Measurements from ENCODE around the gene NRBP1. TPM values are rescaled to one million over a fixed set of nuclear protein-coding genes. Genes with fewer than 3 reads are reported as not detected.

NRBP1 gene
- total and polyA plus RNA-seq, 9 of the 15 experiments (the other 6 are each of a cell fraction or from before 2014, with no cell fraction given): 2.9 to 84.5 (median 36.9) TPM

DNA sequence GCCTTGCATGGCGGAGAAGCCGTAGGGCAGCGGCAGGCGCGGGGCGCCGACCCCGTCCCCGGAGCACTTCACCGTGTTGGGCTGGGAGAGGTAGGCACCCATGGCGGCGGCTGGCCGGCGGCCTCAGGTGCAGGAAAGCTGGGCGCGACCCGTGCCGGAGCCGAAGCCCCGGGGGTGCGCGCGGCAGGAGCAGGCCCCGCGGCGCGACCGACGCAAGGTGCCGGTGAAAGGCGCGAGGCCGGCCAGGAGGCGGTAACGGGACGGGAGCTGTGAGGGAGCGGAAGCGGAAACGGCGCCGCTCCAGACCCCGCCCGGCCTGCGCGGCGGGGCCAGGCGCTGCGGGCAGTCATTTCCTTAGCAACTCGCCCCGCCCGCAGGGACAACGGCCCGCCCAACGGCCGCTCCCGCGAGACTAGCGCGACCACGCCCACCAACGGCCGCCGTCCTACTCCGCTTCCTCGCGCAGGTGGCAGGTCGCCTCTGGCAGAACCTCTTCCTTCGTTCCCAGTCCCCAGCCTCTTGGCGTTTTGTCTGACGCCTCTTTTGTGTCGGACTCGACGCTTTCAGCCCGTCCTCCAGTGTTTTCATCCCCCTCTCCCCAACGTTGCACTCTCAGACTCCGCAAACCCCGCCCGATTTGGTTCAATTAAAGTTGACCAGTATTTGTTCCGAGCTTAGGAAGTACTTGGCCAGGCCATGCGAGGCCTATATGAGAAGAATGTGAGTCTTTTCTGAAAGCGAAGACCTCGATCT lies 18.9 kb upstream of the NRBP1 start, which contains the start of gene PPM1G (continued):
- TF ChIP-seq, protein P1, sequence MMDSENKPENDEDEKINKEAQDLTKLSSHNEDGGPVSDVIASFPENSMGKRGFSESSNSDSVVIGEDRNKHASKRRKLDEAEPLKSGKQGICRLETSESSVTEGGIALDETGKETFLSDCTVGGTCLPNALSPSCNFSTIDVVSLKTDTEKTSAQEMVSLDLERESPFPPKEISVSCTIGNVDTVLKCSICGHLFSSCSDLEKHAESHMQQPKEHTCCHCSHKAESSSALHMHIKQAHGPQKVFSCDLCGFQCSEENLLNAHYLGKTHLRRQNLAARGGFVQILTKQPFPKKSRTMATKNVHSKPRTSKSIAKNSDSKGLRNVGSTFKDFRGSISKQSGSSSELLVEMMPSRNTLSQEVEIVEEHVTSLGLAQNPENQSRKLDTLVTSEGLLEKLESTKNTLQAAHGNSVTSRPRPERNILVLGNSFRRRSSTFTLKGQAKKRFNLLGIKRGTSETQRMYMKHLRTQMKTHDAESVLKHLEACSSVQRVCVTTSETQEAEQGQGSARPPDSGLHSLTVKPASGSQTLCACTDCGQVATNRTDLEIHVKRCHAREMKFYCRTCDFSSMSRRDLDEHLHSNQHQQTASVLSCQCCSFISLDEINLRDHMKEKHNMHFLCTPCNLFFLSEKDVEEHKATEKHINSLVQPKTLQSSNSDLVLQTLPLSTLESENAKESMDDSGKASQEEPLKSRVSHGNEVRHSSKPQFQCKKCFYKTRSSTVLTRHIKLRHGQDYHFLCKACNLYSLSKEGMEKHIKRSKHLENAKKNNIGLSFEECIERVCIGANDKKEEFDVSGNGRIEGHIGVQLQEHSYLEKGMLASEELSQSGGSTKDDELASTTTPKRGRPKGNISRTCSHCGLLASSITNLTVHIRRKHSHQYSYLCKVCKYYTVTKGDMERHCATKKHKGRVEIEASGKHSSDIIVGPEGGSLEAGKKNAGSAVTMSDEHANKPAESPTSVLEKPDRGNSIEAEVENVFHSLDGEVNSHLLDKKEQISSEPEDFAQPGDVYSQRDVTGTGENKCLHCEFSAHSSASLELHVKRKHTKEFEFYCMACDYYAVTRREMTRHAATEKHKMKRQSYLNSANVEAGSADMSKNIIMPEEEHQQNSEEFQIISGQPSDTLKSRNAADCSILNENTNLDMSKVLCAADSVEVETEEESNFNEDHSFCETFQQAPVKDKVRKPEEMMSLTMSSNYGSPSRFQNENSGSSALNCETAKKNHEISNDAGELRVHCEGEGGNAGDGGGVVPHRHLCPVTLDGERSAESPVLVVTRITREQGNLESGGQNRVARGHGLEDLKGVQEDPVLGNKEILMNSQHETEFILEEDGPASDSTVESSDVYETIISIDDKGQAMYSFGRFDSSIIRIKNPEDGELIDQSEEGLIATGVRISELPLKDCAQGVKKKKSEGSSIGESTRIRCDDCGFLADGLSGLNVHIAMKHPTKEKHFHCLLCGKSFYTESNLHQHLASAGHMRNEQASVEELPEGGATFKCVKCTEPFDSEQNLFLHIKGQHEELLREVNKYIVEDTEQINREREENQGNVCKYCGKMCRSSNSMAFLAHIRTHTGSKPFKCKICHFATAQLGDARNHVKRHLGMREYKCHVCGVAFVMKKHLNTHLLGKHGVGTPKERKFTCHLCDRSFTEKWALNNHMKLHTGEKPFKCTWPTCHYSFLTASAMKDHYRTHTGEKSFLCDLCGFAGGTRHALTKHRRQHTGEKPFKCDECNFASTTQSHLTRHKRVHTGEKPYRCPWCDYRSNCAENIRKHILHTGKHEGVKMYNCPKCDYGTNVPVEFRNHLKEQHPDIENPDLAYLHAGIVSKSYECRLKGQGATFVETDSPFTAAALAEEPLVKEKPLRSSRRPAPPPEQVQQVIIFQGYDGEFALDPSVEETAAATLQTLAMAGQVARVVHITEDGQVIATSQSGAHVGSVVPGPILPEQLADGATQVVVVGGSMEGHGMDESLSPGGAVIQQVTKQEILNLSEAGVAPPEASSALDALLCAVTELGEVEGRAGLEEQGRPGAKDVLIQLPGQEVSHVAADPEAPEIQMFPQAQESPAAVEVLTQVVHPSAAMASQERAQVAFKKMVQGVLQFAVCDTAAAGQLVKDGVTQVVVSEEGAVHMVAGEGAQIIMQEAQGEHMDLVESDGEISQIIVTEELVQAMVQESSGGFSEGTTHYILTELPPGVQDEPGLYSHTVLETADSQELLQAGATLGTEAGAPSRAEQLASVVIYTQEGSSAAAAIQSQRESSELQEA (IDR thresholded peaks at IDR 0.05; ENCODE audit: low read depth): 0 out of 2 replicates have a peak, but pooled peaks have one; percentile 53
- TF ChIP-seq BACH1 (tag; IDR thresholded peaks at IDR 0.05): no peak
- peak; percentile 58 for TF ChIP-seq FIP1L1 (IDR thresholded peaks at IDR 0.05; ENCODE audit: low read depth, low read length, poor library complexity, severe bottlenecking)
- peak; percentile 63; the same call in 1 of the 2 replicates for TF ChIP-seq DMBX1 (CRISPR knock-in tag; IDR thresholded peaks at IDR 0.05; ENCODE audit: borderline replicate concordance)
- TF ChIP-seq, protein P2, sequence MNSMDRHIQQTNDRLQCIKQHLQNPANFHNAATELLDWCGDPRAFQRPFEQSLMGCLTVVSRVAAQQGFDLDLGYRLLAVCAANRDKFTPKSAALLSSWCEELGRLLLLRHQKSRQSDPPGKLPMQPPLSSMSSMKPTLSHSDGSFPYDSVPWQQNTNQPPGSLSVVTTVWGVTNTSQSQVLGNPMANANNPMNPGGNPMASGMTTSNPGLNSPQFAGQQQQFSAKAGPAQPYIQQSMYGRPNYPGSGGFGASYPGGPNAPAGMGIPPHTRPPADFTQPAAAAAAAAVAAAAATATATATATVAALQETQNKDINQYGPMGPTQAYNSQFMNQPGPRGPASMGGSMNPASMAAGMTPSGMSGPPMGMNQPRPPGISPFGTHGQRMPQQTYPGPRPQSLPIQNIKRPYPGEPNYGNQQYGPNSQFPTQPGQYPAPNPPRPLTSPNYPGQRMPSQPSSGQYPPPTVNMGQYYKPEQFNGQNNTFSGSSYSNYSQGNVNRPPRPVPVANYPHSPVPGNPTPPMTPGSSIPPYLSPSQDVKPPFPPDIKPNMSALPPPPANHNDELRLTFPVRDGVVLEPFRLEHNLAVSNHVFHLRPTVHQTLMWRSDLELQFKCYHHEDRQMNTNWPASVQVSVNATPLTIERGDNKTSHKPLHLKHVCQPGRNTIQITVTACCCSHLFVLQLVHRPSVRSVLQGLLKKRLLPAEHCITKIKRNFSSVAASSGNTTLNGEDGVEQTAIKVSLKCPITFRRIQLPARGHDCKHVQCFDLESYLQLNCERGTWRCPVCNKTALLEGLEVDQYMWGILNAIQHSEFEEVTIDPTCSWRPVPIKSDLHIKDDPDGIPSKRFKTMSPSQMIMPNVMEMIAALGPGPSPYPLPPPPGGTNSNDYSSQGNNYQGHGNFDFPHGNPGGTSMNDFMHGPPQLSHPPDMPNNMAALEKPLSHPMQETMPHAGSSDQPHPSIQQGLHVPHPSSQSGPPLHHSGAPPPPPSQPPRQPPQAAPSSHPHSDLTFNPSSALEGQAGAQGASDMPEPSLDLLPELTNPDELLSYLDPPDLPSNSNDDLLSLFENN (IDR thresholded peaks at IDR 0.05; ENCODE audit: low read depth in 2 of 2, low read length in 2 of 2): peak in 1 of 2 experiments; percentile 29; a peak in 1 of 4 replicates
- TF ChIP-seq FOXK2 (conservative IDR thresholded peaks at IDR 0.05 in 1 of 2, IDR thresholded peaks at IDR 0.05 in 1 of 2; ENCODE audit: low read depth in 2 of 2): 0 out of 4 replicates have a peak, but pooled peaks of 1 of the 2 experiments have one; percentile 16
- no peak for TF ChIP-seq ZFPM2 (CRISPR knock-in tag; IDR thresholded peaks at IDR 0.05)
- TF ChIP-seq MCM5 (IDR thresholded peaks at IDR 0.05; ENCODE audit: low read depth): no peak
- TF ChIP-seq PYGO2 (tag; IDR thresholded peaks at IDR 0.05): no peak
- peak; percentile 96 for TF ChIP-seq SP1 (CRISPR knock-in tag; IDR thresholded peaks at IDR 0.05)
- TF ChIP-seq, protein P3, sequence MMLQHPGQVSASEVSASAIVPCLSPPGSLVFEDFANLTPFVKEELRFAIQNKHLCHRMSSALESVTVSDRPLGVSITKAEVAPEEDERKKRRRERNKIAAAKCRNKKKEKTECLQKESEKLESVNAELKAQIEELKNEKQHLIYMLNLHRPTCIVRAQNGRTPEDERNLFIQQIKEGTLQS (IDR thresholded peaks at IDR 0.05): no peak
- TF ChIP-seq, protein P3 (CRISPR knock-in tag; conservative IDR thresholded peaks at IDR 0.05): peak; percentile 56; the same call in 1 of the 2 replicates
- peak; percentile 50; the same call in 1 of the 2 replicates for TF ChIP-seq ESRRA (IDR thresholded peaks at IDR 0.05; ENCODE audit: borderline replicate concordance, low read depth)
- TF ChIP-seq POLR2AphosphoS5 (IDR thresholded peaks at IDR 0.05; ENCODE audit: control insufficient read depth, insufficient read depth, low read depth, low read length): peak; percentile 84

Measured in K562 (cell line).